ENCODE measurements around the gene KCNH1. TPM values are rescaled to one million over a fixed set of nuclear protein-coding genes. Genes with fewer than 3 reads are reported as not detected.

KCNH1 gene
- total RNA-seq, 1 experiment from 2014 or later: 0.17 TPM

GRCh38 chr1:210663730-210664573 is 470.0 kb downstream of the KCNH1 start:
- no peak for ATAC-seq
- POLR2A ChIA-PET: no interaction called here
- H3K27me3 Mint-ChIP-seq (ENCODE audit: low read depth): no peaks in the 10 kb centered on the region
- TF ChIP-seq, protein P1, sequence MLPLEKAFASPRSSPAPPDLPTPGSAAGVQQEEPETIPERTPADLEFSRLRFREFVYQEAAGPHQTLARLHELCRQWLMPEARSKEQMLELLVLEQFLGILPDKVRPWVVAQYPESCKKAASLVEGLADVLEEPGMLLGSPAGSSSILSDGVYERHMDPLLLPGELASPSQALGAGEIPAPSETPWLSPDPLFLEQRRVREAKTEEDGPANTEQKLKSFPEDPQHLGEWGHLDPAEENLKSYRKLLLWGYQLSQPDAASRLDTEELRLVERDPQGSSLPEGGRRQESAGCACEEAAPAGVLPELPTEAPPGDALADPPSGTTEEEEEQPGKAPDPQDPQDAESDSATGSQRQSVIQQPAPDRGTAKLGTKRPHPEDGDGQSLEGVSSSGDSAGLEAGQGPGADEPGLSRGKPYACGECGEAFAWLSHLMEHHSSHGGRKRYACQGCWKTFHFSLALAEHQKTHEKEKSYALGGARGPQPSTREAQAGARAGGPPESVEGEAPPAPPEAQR (CRISPR knock-in tag; IDR thresholded peaks at IDR 0.05): no peak
- TF ChIP-seq, protein P2, sequence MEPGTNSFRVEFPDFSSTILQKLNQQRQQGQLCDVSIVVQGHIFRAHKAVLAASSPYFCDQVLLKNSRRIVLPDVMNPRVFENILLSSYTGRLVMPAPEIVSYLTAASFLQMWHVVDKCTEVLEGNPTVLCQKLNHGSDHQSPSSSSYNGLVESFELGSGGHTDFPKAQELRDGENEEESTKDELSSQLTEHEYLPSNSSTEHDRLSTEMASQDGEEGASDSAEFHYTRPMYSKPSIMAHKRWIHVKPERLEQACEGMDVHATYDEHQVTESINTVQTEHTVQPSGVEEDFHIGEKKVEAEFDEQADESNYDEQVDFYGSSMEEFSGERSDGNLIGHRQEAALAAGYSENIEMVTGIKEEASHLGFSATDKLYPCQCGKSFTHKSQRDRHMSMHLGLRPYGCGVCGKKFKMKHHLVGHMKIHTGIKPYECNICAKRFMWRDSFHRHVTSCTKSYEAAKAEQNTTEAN (CRISPR knock-in tag; IDR thresholded peaks at IDR 0.05): no peak
- TF ChIP-seq, protein P3, sequence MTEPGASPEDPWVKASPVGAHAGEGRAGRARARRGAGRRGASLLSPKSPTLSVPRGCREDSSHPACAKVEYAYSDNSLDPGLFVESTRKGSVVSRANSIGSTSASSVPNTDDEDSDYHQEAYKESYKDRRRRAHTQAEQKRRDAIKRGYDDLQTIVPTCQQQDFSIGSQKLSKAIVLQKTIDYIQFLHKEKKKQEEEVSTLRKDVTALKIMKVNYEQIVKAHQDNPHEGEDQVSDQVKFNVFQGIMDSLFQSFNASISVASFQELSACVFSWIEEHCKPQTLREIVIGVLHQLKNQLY (CRISPR knock-in tag; IDR thresholded peaks at IDR 0.05): no peak
- TF ChIP-seq GTF2I (CRISPR knock-in tag; conservative IDR thresholded peaks at IDR 0.05) (no peak), GRHL2 (CRISPR knock-in tag; IDR thresholded peaks at IDR 0.05; ENCODE audit: insufficient replicate concordance, severe bottlenecking) (no peak), MXD4 (CRISPR knock-in tag; IDR thresholded peaks at IDR 0.05; ENCODE audit: borderline replicate concordance) (no peak), ZNF121 (CRISPR knock-in tag; IDR thresholded peaks at IDR 0.05) (no peak), GABPB1 (CRISPR knock-in tag; IDR thresholded peaks at IDR 0.05) (no peak)
- TF ChIP-seq, protein P4, sequence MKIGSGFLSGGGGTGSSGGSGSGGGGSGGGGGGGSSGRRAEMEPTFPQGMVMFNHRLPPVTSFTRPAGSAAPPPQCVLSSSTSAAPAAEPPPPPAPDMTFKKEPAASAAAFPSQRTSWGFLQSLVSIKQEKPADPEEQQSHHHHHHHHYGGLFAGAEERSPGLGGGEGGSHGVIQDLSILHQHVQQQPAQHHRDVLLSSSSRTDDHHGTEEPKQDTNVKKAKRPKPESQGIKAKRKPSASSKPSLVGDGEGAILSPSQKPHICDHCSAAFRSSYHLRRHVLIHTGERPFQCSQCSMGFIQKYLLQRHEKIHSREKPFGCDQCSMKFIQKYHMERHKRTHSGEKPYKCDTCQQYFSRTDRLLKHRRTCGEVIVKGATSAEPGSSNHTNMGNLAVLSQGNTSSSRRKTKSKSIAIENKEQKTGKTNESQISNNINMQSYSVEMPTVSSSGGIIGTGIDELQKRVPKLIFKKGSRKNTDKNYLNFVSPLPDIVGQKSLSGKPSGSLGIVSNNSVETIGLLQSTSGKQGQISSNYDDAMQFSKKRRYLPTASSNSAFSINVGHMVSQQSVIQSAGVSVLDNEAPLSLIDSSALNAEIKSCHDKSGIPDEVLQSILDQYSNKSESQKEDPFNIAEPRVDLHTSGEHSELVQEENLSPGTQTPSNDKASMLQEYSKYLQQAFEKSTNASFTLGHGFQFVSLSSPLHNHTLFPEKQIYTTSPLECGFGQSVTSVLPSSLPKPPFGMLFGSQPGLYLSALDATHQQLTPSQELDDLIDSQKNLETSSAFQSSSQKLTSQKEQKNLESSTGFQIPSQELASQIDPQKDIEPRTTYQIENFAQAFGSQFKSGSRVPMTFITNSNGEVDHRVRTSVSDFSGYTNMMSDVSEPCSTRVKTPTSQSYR (CRISPR knock-in tag; IDR thresholded peaks at IDR 0.05): no peak
- TF ChIP-seq, protein P5, sequence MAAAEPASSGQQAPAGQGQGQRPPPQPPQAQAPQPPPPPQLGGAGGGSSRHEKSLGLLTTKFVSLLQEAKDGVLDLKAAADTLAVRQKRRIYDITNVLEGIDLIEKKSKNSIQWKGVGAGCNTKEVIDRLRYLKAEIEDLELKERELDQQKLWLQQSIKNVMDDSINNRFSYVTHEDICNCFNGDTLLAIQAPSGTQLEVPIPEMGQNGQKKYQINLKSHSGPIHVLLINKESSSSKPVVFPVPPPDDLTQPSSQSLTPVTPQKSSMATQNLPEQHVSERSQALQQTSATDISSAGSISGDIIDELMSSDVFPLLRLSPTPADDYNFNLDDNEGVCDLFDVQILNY (CRISPR knock-in tag; IDR thresholded peaks at IDR 0.05): no peak
- H3K9me3 Mint-ChIP-seq: peaks cover 7% of the 10 kb centered on the region; the same call in 1 of the 2 replicates
- H3K4me3 Mint-ChIP-seq: no peak overlapping the region
- H3K27ac Mint-ChIP-seq: no peak overlapping the region
- CTCF ChIA-PET: no interaction called here
- H3K36me3 Mint-ChIP-seq: no peaks in the 10 kb centered on the region
- H3K4me1 Mint-ChIP-seq: no peaks in the 10 kb centered on the region
- no peak for DNase-seq (ENCODE audit: low spot score)

GRCh38 chr1:210662291-210663050 is 471.5 kb downstream of the KCNH1 start:
- ChIA-PET POLR2A (no interaction called here), CTCF (no interaction called here)
- Mint-ChIP-seq H3K27ac (no peak overlapping the region), H3K27me3 (ENCODE audit: low read depth) (no peaks in the 10 kb centered on the region), H3K4me1 (no peaks in the 10 kb centered on the region), H3K36me3 (no peaks in the 10 kb centered on the region), H3K4me3 (no peak overlapping the region), H3K9me3 (peaks cover 7% of the 10 kb centered on the region; the same call in 1 of the 2 replicates)
- no peak for ATAC-seq
- DNase-seq (ENCODE audit: low spot score): no peak
- TF ChIP-seq RELA (CRISPR knock-in tag; IDR thresholded peaks at IDR 0.05; ENCODE audit: borderline replicate concordance) (no peak), ZNF232 (CRISPR knock-in tag; IDR thresholded peaks at IDR 0.05) (no peak), GRHL2 (CRISPR knock-in tag; IDR thresholded peaks at IDR 0.05; ENCODE audit: insufficient replicate concordance, severe bottlenecking) (no peak), ESRRA (CRISPR knock-in tag; IDR thresholded peaks at IDR 0.05; ENCODE audit: borderline replicate concordance) (no peak), E2F1 (CRISPR knock-in tag; IDR thresholded peaks at IDR 0.05) (no peak), NFYB (CRISPR knock-in tag; conservative IDR thresholded peaks at IDR 0.05; ENCODE audit: low read depth) (no peak), ZNF396 (CRISPR knock-in tag; IDR thresholded peaks at IDR 0.05; ENCODE audit: borderline replicate concordance) (no peak), HMGA2 (CRISPR knock-in tag; IDR thresholded peaks at IDR 0.05) (no peak)
- TF ChIP-seq, protein P3 (CRISPR knock-in tag; IDR thresholded peaks at IDR 0.05): no peak
- TF ChIP-seq, protein P6, sequence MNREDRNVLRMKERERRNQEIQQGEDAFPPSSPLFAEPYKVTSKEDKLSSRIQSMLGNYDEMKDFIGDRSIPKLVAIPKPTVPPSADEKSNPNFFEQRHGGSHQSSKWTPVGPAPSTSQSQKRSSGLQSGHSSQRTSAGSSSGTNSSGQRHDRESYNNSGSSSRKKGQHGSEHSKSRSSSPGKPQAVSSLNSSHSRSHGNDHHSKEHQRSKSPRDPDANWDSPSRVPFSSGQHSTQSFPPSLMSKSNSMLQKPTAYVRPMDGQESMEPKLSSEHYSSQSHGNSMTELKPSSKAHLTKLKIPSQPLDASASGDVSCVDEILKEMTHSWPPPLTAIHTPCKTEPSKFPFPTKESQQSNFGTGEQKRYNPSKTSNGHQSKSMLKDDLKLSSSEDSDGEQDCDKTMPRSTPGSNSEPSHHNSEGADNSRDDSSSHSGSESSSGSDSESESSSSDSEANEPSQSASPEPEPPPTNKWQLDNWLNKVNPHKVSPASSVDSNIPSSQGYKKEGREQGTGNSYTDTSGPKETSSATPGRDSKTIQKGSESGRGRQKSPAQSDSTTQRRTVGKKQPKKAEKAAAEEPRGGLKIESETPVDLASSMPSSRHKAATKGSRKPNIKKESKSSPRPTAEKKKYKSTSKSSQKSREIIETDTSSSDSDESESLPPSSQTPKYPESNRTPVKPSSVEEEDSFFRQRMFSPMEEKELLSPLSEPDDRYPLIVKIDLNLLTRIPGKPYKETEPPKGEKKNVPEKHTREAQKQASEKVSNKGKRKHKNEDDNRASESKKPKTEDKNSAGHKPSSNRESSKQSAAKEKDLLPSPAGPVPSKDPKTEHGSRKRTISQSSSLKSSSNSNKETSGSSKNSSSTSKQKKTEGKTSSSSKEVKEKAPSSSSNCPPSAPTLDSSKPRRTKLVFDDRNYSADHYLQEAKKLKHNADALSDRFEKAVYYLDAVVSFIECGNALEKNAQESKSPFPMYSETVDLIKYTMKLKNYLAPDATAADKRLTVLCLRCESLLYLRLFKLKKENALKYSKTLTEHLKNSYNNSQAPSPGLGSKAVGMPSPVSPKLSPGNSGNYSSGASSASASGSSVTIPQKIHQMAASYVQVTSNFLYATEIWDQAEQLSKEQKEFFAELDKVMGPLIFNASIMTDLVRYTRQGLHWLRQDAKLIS (CRISPR knock-in tag; IDR thresholded peaks at IDR 0.05; ENCODE audit: borderline replicate concordance): no peak
